ENCODE measurements around the gene OSBPL6.

DNA sequence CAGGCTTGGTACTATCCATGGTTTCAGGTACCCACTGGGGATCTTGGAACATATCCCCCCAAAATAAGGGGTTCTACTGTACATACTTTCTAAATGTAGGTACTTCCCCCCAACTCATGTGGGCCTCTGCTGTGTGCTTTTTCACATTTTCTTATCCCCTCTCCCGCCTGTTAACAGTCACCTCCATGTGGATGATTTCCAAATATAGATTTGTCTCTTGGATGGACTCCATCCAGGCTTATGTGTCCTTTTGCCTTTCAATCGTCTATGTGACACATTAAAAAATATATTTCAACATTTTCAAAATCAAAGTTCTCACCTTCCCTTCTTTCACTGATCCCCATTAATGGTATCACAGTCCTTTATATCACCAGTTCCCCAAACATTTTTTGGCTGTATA, 44.4 kb downstream of the OSBPL6 start:
- TF ChIP-seq, protein P1, sequence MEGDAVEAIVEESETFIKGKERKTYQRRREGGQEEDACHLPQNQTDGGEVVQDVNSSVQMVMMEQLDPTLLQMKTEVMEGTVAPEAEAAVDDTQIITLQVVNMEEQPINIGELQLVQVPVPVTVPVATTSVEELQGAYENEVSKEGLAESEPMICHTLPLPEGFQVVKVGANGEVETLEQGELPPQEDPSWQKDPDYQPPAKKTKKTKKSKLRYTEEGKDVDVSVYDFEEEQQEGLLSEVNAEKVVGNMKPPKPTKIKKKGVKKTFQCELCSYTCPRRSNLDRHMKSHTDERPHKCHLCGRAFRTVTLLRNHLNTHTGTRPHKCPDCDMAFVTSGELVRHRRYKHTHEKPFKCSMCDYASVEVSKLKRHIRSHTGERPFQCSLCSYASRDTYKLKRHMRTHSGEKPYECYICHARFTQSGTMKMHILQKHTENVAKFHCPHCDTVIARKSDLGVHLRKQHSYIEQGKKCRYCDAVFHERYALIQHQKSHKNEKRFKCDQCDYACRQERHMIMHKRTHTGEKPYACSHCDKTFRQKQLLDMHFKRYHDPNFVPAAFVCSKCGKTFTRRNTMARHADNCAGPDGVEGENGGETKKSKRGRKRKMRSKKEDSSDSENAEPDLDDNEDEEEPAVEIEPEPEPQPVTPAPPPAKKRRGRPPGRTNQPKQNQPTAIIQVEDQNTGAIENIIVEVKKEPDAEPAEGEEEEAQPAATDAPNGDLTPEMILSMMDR (IDR thresholded peaks at IDR 0.05) = no peak
- TF ChIP-seq EP300 (IDR thresholded peaks at IDR 0.05) = no peak
